ENCODE measurements around the gene NGF.

The NGF gene

GRCh38 chr1:115308969-115309368, 29.1 kb downstream of the NGF start:
- DNase-seq, result no peak

GRCh38 chr1:115307661-115308060, 30.4 kb downstream of the NGF start:
- DNase-seq, result no peak

GRCh38 chr1:115306146-115306545, 31.9 kb downstream of the NGF start:
- DNase-seq, result no peak

- DNase-seq, result no peak
Observed at GRCh38 chr1:115303364-115303763, 34.7 kb downstream of the NGF start.

GRCh38 chr1:115302390-115302961, 35.6 kb downstream of the NGF start:
- DNase-seq, result no peak

- DNase-seq, result no peak
Observed at GRCh38 chr1:115301438-115302020, 36.5 kb downstream of the NGF start.

- no peak for DNase-seq
Observed at GRCh38 chr1:115300087-115300876, 37.8 kb downstream of the NGF start.

- DNase-seq, result no peak
Observed at GRCh38 chr1:115299266-115299665, 38.8 kb downstream of the NGF start.

- DNase-seq, result no peak
Observed at GRCh38 chr1:115296981-115297380, 41.1 kb downstream of the NGF start.

- DNase-seq, result no peak
Observed at GRCh38 chr1:115295904-115296696, 41.9 kb downstream of the NGF start.

- no peak for DNase-seq
Observed at GRCh38 chr1:115293899-115294298, 44.1 kb downstream of the NGF start.

GRCh38 chr1:115293006-115293405, 45.0 kb downstream of the NGF start:
- DNase-seq, result no peak

GRCh38 chr1:115291741-115292140, 46.3 kb downstream of the NGF start:
- no peak for DNase-seq

- no peak for DNase-seq
Observed at GRCh38 chr1:115289940-115290339, 48.1 kb downstream of the NGF start.

GRCh38 chr1:115288591-115289198, 49.4 kb downstream of the NGF start:
- DNase-seq, result no peak

GRCh38 chr1:115286431-115287205, 51.4 kb downstream of the NGF start:
- no peak for DNase-seq

GRCh38 chr1:115284209-115284608, 53.8 kb downstream of the NGF start:
- DNase-seq, result no peak

GRCh38 chr1:115283681-115284146, 54.3 kb downstream of the NGF start:
- no peak for DNase-seq

GRCh38 chr1:115283249-115283648, 54.8 kb downstream of the NGF start:
- no peak for DNase-seq

- no peak for DNase-seq
Observed at GRCh38 chr1:115282807-115283208, 55.2 kb downstream of the NGF start.

GRCh38 chr1:115281143-115281542, 56.9 kb downstream of the NGF start:
- no peak for DNase-seq

- DNase-seq, result no peak
Observed at GRCh38 chr1:115280064-115280463, 58.0 kb downstream of the NGF start.
